Measurements from ENCODE around the gene GRM5. TPM values are rescaled to one million over a fixed set of nuclear protein-coding genes. Genes with fewer than 3 reads are reported as not detected.

The GRM5 gene
- polyA plus RNA-seq, 1 donor from 2014 or later, result not detected

DNA sequence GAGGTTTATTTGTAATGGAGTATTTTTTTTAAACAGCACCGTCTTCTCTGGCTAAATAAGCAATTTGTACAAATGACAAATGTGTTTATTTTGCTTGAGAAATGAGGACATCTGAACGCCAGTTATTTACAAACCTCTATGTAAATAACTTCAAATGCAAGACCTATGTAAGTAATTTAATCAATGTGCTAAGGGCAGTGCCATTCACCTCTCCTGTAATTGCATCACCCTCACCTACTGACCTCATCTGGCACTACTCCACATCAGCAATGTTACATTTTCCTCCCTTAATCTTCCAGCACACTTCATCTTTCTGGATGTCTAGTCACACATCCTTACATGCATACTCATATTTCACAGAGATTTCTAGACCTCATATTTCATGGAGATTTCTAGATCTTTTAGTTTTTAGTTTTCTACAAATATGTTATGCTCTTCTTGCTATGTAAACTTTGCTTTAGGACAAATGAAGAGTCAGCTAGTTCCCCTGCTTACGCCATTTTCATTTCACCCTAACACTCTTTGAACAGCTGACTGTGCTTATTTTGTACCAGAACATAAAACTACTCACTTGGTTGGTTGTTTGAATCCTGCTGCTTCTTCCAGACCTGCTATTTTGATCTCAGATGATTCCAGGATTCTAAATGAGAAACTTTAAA is 238.6 kb downstream of the GRM5 start:
- H3K4me3 Mint-ChIP-seq, result no peak overlapping the region
- H3K36me3 Mint-ChIP-seq, result no peaks in the 10 kb centered on the region
- no peak overlapping the region for H3K27ac Mint-ChIP-seq
- no peaks in the 10 kb centered on the region for H3K27me3 Mint-ChIP-seq
- peaks cover 0 to 5% (median 2%) of the 10 kb centered on the region in 3 donors for H3K9me3 Mint-ChIP-seq
- H3K4me1 Mint-ChIP-seq, result no peaks in the 10 kb centered on the region

DNA sequence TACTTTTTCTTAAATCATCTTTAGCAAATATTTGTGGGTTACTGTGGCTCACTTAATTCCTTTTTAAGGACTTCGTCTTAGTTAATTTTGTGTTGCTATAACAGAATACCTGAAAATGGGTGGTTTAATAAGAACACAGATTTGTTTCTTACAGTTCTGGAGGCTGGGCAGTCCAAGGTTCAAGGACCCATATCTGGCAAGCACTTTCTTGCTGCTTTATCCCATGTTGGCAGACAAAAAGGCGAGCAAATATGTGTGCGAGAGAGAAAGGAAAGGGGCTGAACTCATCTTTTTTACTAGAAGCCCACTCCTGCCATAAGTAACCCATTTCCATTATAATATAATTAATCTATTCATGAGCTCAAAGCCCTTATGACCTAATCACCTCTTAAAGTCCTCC is 246.2 kb downstream of the GRM5 start:
- no peaks in the 10 kb centered on the region for H3K4me1 Mint-ChIP-seq
- no peaks in the 10 kb centered on the region for H3K27me3 Mint-ChIP-seq
- H3K36me3 Mint-ChIP-seq, result no peaks in the 10 kb centered on the region
- no peak overlapping the region for H3K27ac Mint-ChIP-seq
- H3K4me3 Mint-ChIP-seq, result no peak overlapping the region
- H3K9me3 Mint-ChIP-seq, result peaks cover 0 to 4% (median 2%) of the 10 kb centered on the region in 3 donors

DNA sequence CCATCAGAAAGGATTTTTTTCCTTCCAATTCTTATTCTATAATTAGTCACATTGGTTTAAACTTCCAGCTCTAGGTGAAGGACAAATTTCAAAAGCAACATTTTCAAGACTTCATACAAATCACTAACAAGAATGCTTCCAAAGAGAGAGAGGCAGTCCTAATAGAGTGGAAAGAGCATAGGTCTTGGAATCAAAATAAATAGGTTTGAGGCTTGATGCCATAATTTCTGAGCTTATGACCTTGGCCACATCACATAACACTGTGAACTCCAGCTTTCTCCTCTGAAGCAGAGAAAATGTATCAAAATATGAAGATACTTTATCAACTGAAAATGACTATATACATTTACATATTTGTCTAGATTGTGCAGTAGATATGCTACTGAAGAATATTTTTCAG is 246.8 kb downstream of the GRM5 start:
- Mint-ChIP-seq H3K36me3 (no peaks in the 10 kb centered on the region), H3K4me1 (no peaks in the 10 kb centered on the region), H3K27ac (no peak overlapping the region), H3K4me3 (no peak overlapping the region), H3K9me3 (peaks cover 0 to 4% (median 2%) of the 10 kb centered on the region in 3 donors), H3K27me3 (no peaks in the 10 kb centered on the region)

DNA sequence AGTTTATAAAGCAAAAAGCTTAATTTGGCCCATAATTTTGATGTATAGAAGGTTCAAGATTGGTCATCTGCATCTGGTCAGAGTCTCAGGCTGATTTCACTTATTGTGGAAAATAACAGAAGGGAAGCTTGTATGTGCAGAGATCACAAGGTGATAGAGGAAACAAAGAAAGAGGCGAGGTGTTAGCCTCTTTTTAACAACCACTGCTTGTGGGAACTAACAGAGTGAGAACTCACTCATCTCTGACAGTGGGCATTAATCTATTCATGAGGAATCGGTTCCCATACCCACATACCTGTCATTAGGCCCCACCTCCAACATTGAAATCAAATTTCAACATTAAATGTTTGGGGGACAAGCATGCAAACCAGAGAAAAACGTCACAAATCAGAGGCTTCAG is 250.3 kb downstream of the GRM5 start:
- H3K4me3 Mint-ChIP-seq, result no peak overlapping the region
- H3K9me3 Mint-ChIP-seq, result peaks cover 2 to 4% (median 2%) of the 10 kb centered on the region in 3 donors
- no peaks in the 10 kb centered on the region for H3K36me3 Mint-ChIP-seq
- H3K4me1 Mint-ChIP-seq, result no peaks in the 10 kb centered on the region
- H3K27ac Mint-ChIP-seq, result no peak overlapping the region
- no peaks in the 10 kb centered on the region for H3K27me3 Mint-ChIP-seq

DNA sequence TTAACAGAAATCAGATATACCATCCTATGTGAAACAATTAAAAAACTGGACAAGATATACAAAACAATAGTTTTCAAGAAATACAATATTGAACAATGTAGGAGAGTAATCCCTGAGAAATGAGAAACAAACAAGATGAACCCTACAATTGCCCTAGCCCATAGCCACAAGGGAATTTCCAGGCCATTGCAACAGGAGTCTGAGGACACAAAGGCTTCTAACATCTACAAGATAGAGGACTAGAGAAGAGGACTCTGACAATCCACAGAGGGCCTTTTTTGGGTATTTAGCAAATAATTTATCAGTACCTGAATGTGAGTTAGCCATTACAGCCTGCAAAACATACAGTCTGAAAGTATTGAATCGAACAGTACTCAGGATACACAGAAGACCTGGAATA is 251.7 kb downstream of the GRM5 start:
- Mint-ChIP-seq H3K27me3 (no peaks in the 10 kb centered on the region), H3K27ac (no peak overlapping the region), H3K9me3 (peaks cover 2 to 4% (median 4%) of the 10 kb centered on the region in 3 donors), H3K4me3 (no peak overlapping the region), H3K36me3 (no peaks in the 10 kb centered on the region), H3K4me1 (no peaks in the 10 kb centered on the region)

DNA sequence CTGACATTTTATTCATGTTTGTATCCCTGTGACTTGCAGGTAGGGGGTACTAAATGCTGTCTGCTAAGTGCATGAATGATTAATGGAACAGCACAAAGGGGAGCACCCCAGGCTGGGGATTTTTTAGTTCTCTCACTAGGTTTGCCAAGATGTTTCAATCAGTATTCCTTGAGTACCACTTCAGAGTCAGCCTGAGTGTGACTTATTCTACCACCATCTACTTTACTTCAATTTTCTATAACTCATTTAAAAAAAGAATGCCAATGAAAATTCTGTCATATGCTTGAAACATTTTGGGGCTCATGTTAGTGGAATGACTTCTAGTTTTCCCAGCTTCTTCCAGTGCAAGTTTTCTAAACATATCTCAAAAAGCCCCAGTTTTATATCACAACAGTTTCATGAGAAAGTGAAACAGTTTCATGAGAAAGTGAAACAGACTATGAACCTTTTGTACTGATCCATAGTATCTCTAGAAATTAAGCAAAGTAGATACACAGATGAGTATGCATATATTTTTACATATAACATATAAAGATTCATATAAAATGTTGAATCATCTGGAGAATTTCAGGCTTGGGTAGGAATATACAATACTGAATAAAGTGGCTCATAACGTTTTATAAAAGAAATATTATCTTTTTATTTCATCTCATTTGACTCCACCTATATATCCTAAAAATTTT is 252.4 kb downstream of the GRM5 start:
- H3K9me3 Mint-ChIP-seq, result peaks cover 2 to 4% (median 4%) of the 10 kb centered on the region in 3 donors
- H3K27me3 Mint-ChIP-seq, result no peaks in the 10 kb centered on the region
- no peak overlapping the region for H3K27ac Mint-ChIP-seq
- H3K36me3 Mint-ChIP-seq, result no peaks in the 10 kb centered on the region
- H3K4me1 Mint-ChIP-seq, result no peaks in the 10 kb centered on the region
- no peak overlapping the region for H3K4me3 Mint-ChIP-seq

DNA sequence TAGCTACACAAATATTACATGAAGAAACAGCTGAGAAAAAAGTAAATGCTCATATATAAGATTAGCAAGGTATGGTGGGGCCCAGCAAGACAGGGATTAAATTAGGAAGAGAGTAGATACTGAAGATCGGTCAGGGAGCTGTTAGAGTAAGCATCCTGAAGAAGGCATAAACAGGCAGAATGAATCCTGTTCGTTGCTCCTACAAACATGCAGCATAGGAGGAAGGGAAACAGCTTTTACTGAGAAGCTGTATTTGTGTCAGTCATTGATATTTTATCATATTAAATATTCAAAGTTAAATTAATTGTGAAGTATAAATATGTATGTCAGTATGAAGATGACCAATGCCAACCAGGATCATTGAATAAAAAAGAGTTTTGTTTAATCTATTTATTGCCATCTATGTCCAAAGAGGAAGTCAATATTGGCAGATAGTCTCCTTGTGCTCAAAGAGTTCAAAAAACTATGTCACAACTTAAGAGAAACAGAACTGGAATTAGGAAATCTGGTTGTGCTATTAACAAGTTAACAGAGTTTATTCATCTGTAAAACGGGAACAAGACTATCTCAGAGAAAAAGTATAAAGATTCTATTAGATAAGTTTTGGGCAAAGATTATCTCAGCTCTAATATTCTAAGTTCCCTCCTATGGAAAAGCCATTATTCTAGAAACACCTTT is 255.2 kb downstream of the GRM5 start:
- Mint-ChIP-seq H3K27me3 (no peaks in the 10 kb centered on the region), H3K4me1 (no peaks in the 10 kb centered on the region), H3K9me3 (peaks cover 2 to 4% (median 4%) of the 10 kb centered on the region in 3 donors), H3K36me3 (no peaks in the 10 kb centered on the region), H3K4me3 (no peak overlapping the region), H3K27ac (no peak overlapping the region)

DNA sequence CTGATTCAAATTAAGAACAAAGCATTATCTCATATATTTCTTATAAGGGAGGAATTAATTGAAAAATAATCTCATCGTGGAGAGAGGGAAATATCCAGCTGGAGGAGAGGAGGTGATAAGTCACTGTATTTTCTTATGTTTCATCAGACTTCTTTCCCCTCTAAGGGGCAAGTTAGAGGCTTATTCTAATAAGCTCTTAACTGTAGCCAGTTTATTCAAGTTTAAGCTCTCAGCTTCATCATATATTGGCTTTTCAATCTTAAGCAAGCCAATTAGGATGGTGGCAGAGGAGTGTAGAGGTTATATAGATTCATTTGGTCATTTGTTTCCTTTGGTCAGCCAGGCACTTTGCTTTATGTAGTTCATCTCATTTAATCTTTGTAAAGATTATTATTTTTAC is 256.7 kb downstream of the GRM5 start:
- no peaks in the 10 kb centered on the region for H3K27me3 Mint-ChIP-seq
- H3K27ac Mint-ChIP-seq, result no peak overlapping the region
- H3K36me3 Mint-ChIP-seq, result no peaks in the 10 kb centered on the region
- H3K4me1 Mint-ChIP-seq, result no peaks in the 10 kb centered on the region
- H3K9me3 Mint-ChIP-seq, result peaks cover 2 to 4% (median 2%) of the 10 kb centered on the region in 3 donors
- H3K4me3 Mint-ChIP-seq, result no peak overlapping the region

DNA sequence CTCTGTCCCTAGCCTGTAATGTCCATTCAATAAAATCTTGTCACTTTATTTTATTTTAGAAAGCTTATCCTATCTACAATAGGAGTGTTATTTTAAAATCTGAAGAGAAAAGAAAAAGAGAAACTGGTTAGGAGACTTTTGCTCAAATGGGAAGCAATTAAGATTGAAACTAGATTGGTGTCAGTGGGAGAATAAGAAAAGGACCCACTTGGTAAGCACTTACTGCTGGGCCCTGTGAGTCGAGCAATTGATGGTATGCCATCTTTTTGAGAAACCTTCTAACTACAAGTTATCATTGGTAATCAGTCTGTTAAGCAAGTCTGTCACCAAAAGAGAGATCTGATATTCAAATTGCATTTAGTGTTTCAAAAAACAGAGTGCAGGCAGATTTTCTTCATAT is 258.4 kb downstream of the GRM5 start:
- Mint-ChIP-seq H3K4me3 (no peak overlapping the region), H3K4me1 (no peaks in the 10 kb centered on the region), H3K36me3 (no peaks in the 10 kb centered on the region), H3K27me3 (no peaks in the 10 kb centered on the region), H3K27ac (no peak overlapping the region), H3K9me3 (peaks cover under 1 to 4% (median 2%) of the 10 kb centered on the region in 3 donors)

DNA sequence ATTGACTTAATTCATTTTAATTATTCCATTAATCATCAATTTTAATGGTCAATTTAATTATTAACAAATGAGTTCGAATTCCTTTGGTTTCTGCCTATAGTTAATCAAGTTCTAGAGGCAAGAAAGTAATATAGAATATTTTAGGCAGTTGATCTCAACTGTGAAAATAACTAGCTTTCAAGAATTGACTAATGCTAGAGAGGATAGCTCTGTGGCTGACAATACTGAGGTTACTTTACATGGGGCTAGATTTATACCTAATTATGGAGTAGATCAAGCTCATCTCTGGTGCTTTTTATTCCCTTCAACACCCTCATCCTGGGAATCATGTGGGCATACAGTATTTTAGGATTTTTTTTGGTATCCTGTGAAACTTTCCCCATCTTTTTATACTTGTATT is 259.4 kb downstream of the GRM5 start:
- Mint-ChIP-seq H3K36me3 (no peaks in the 10 kb centered on the region), H3K27ac (no peak overlapping the region), H3K4me1 (no peaks in the 10 kb centered on the region), H3K9me3 (peaks cover 0 to 2% (median under 1%) of the 10 kb centered on the region in 3 donors), H3K4me3 (no peak overlapping the region), H3K27me3 (no peaks in the 10 kb centered on the region)

DNA sequence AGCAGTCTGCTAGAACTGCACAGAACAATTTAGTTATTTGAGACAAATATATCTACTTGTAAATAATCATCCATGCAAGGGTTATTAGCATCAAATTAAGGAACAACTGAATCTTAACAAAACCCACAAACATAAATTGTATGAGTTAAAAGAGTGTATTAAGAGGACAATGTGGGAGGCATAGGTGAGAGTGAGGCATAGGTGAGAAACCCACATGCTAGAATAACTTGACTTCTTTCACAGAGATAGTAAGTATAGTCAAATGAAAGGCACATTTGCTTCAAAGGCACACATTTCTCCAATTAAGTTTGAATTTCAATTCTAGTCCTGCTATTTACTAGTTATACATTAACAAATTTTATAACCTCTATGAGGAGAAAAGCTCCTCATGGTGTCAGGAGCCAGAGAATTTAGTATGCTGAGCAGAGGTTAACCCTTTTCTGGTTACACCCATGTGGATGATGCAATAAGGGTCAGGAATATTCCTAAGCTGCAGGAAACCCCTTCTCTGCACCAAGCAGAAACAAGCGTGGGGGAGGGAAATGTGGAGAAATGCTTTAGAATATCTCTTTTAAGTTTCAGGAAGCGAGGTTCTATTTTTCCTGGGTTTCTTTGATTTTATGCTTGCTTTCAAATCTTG is 264.2 kb downstream of the GRM5 start:
- Mint-ChIP-seq H3K4me3 (no peak overlapping the region), H3K4me1 (no peaks in the 10 kb centered on the region), H3K27ac (no peak overlapping the region), H3K36me3 (no peaks in the 10 kb centered on the region), H3K27me3 (no peaks in the 10 kb centered on the region), H3K9me3 (no peaks in the 10 kb centered on the region)

DNA sequence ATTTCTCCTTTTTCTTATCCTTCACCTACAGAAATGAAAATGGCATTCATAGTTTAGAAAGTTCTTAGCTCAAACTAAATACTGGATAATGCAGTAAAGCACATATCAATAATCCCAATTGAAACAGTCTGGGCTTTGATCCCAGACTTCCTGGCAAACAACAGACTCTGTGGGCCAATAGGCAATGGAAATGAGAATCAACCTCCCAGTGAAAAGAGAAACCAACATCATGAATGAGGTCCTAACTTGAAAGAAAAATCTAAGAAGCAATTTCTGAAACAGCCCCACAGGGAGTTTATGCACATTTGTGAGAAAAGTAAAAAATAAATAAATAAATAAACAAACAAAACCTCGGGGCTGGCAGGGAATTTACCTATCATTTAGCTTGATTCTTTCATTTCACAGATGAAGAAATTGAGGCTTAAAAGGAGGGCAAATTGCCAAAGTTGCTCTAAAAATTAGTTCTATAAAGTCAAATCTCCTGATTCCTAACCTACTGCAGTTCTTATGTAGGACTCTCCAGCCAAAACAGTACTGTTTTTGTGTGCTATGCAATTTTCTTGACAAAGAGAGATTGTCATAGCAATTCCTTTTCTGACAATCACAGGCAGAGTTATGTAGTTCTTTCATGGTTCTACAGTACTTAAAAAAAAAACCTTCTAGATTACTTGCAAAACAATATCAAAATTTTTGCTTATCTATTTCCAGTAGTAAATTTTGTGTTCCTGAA is 265.8 kb downstream of the GRM5 start:
- H3K4me3 Mint-ChIP-seq, result no peak overlapping the region
- H3K9me3 Mint-ChIP-seq, result peaks cover 0 to 1% (median 0%) of the 10 kb centered on the region in 3 donors
- H3K27me3 Mint-ChIP-seq, result no peaks in the 10 kb centered on the region
- no peaks in the 10 kb centered on the region for H3K4me1 Mint-ChIP-seq
- H3K27ac Mint-ChIP-seq, result no peak overlapping the region
- no peaks in the 10 kb centered on the region for H3K36me3 Mint-ChIP-seq

DNA sequence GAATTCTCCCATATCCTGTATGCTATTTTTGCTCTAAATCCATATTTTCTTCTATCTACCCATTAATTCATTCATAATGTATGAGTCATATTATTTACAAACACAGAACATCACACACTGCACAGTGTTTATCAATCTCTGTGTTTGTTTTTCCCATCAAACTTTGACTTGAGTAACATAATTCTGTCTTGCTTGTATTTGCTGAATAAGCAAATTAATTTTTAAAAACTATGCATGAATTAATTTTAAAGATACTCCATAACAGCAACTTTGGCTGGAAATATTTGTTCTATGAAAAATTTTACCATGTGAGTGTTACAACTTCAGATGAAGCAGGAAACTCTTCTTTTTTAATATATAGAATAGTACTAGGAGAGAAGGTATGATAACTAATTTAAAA is 275.6 kb downstream of the GRM5 start:
- H3K27ac Mint-ChIP-seq, result no peak overlapping the region
- H3K36me3 Mint-ChIP-seq, result no peaks in the 10 kb centered on the region
- H3K9me3 Mint-ChIP-seq, result peaks cover 1 to 3% (median 3%) of the 10 kb centered on the region in 3 donors
- no peaks in the 10 kb centered on the region for H3K27me3 Mint-ChIP-seq
- H3K4me1 Mint-ChIP-seq, result no peaks in the 10 kb centered on the region
- H3K4me3 Mint-ChIP-seq, result no peak overlapping the region

DNA sequence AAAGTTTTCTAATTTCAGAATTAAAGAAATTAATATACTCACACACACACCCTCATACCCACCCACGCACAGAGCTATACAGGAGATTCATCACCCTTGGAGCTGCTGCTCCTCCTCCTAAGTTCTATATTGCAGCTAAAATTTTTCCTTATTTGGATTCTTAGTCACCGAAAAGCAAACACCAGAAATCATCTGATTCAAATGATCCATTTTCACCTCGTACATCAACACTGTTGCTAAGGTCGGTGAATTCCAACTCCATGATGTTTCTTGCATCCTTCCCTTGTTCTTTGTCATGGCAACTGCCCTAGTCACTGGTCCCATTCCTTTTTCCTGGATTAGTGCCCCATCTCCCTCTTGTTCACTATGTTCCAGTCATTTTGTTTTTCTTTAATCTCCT is 286.2 kb downstream of the GRM5 start:
- H3K27me3 Mint-ChIP-seq, result no peaks in the 10 kb centered on the region

More for the DNA sequence above, 286.2 kb downstream of the GRM5 start:
- H3K27ac Mint-ChIP-seq, result no peak overlapping the region
- H3K9me3 Mint-ChIP-seq, result peaks cover 0 to 12% (median 4%) of the 10 kb centered on the region in 3 donors
- no peaks in the 10 kb centered on the region for H3K4me1 Mint-ChIP-seq
- no peaks in the 10 kb centered on the region for H3K36me3 Mint-ChIP-seq
- H3K4me3 Mint-ChIP-seq, result no peak overlapping the region

Data from IgD-negative memory B cell (primary cell).